Dedifferentiated amniotic fluid mesenchymal stem cell (primary cell): ENCODE measurements around the gene ANKRD29.
A peak's percentile ranks its signal among the peaks of the same experiment; 100 is the strongest.

Source experiments
- DNase-seq: peaks from one replicate; pipeline ENCODE4 v3.0.0-alpha.2; 2016; ENCODE audit errors: extremely low spot score

ANKRD29 gene, protein sequence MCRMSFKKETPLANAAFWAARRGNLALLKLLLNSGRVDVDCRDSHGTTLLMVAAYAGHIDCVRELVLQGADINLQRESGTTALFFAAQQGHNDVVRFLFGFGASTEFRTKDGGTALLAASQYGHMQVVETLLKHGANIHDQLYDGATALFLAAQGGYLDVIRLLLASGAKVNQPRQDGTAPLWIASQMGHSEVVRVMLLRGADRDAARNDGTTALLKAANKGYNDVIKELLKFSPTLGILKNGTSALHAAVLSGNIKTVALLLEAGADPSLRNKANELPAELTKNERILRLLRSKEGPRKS

GRCh38 chr18:23662309-23663263 lies at the start of gene ANKRD29:
TSS of gene ANKRD29 (minus strand) at chr18:23662911. CDS start at chr18:23662730, 181 bp downstream.
- DNase-seq, result no peak

DNA sequence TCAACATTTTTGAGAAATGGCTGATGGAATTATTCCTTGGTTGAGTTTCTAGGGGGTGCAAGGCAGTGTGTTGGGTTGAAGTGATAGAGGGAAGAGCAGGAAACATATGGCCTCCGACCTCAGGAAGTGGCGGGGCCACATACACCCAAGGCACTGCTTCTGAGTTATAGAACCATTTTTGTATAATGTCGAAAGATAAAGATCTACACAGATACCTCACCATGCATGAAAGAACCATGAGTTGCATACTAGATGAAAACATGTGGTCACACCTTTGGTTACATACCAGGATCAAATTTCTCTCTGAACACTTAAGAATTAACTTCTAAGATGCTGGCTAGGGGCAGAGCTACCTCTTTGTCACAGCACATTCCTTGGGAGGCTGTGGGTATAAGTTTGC lies 49.7 kb upstream of the ANKRD29 start:
- no peak for DNase-seq

- DNase-seq, result no peak
These were observed 48.7 kb upstream of the ANKRD29 start for GRCh38 chr18:23711426-23711825.

- no peak for DNase-seq
These were observed 48.2 kb upstream of the ANKRD29 start for GRCh38 chr18:23710946-23711345.

DNA sequence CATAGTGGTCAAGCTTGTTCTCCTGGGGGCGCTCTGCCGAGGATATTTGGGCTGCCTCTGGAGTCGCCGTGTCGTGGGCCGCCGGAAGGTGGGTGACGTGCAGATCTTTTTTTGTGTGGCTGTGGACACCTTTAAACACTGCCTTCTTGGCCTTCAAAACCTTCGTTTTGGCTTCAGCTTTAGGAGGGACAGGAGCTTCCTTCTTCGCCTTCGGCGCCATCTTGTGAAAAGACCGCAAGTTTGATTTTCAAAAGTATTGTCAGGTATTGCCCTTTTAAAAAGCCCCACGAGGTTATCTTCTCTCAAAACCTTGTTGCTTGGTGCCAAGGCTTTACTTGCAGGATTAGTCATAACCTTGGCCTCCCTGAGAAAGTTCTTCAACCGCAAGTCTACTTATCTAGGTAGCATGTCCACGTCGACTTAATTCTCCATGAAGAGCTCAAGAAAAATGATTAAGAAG lies 47.4 kb upstream of the ANKRD29 start:
- DNase-seq, result no peak

GRCh38 chr18:23706971-23707640 lies 44.4 kb upstream of the ANKRD29 start:
- DNase-seq, result no peak

GRCh38 chr18:23704806-23705205 lies 42.1 kb upstream of the ANKRD29 start:
- no peak for DNase-seq

DNA sequence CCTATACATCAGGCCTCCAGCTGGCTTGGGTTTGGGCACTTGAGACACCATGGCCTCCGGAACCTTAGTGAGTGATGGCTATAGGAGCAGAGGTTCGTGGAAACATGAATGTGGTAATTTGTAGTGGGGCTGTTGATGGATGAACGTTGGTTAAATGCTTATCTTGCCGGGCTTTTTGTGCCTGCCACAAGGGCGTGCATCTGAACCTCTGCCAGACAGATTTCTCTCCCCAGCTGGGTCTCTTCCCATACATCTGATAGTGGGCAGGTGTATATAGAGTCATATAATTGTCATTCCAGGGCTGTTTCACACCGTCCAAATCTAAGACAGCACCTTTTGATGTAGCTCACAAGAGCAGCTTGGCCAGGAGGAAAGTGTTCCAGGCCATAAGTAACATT lies 41.3 kb upstream of the ANKRD29 start:
- no peak for DNase-seq

GRCh38 chr18:23703057-23703986 lies 40.6 kb upstream of the ANKRD29 start:
- peak; percentile 42 for DNase-seq

- DNase-seq, result no peak
These were observed 39.9 kb upstream of the ANKRD29 start for GRCh38 chr18:23702606-23703005.

DNA sequence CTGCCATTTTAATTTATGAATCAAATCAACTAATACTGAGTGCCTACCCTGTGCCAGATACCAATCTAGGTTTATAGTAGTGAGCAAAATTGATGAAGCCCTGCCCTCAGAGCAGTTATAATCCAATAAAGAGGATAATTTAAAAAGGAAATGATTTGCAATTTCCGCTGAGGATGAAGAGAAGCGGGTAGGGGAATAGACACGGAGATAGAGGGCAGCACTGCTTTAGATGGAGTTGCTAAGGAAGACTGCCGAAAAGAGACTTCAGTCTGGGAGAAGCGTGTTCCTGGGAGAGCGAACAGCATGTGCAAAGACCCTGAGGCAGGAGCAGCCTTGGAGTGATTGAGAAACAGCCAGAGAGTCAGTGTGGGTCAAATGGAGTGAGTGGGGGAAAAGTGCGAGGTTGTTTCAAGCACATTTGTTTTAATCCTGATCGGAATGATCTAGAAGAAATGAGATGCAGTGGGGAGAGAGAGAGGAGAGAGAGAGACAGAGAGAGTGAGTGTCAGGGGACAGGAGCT lies 38.9 kb upstream of the ANKRD29 start:
- DNase-seq, result no peak

- no peak for DNase-seq
These were observed 38.3 kb upstream of the ANKRD29 start for GRCh38 chr18:23701017-23701416.

GRCh38 chr18:23694637-23695430 lies 32.1 kb upstream of the ANKRD29 start:
- no peak for DNase-seq

DNA sequence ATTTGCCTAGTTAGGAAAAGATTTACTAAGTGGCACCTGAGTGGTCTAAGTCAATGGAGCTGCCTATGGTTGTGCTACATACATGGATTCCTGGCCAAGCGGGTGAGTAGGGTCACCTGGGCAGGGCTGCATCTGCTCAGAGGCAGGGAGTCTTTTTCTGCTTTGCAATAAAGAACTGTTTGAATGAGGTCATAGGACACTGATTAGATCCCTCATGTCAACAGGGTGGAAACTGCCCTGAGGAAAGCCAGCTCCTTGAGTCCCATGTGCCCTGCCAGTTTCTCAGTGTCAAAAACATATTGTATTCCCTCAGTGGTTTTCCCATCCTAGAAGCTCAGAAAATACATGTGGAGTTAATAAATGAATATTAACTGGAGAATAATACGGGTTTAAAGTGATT lies 31.1 kb upstream of the ANKRD29 start:
- no peak for DNase-seq

DNA sequence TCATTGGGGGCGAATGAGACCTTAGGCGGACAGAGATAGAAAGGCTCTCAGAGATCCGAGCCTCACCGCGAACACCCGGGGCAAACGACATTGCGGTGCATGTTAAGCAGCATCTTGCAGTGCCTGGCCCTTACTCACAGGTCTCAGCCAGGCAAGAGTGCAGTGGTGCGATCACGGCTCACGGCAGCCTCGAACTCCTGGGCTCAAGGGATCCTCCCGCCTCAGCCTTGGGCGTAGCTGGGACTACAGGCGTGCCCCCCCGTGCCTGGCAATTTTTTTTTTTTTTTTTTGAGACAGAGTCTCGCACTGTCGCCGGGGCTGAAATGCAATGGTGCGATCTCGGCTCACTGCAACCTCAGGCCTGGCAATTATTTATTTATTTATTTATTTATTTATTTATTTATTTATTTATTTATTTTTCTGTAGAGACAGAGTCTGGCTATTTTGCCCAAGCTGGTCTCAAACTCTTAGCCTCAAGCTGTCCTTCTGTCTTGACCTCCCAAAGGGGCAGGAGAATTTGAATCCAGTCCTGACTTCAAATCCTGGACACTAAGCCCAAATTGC lies 27.9 kb upstream of the ANKRD29 start:
- DNase-seq, result no peak

DNA sequence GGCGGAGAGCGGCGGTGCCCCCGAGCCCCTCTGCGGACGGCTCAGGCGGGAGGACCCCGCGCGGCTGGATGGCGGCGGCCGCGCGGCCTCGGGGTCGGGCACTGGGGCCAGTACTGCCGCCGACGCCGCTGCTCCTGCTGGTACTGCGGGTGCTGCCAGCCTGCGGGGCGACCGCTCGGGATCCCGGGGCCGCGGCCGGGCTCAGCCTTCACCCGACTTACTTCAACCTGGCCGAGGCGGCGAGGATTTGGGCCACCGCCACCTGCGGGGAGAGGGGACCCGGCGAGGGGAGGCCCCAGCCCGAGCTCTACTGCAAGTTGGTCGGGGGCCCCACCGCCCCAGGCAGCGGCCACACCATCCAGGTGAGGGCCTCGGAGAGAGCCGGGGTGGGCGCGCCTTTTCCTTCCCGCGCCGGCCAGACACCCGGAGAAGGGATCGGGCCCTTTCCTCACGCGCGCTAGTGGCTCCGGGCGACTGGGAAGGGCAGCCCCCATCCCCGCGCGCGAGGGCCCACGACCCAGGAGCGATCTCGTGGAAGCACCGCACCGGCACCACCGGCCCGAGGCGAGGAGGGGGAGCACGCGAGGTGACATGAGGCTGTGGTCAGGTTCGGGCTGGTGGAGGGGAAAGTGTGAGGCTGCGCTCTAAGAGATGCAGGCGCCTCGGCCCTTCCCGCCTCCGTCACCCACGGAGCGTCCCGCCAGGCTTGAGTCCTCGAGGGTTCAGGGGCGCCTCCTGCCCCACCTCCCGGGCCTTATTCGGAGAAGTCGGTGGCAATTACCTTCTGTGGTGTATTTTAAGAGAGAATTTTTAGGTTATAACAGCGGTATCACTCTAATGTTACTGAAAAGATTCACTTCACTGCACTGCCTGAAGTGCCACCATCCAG lies 27.1 kb upstream of the ANKRD29 start:
- no peak for DNase-seq

GRCh38 chr18:23689031-23689615 lies 26.4 kb upstream of the ANKRD29 start, which contains the start of gene LAMA3:
TSS of gene LAMA3 (plus strand) at chr18:23689453. CDS start at chr18:23689684, 231 bp downstream.
- peak; percentile 49 for DNase-seq

- DNase-seq, result no peak
These were observed 25.8 kb upstream of the ANKRD29 start for GRCh38 chr18:23688528-23688927.
